Measurements from ENCODE around the gene MYLK. TPM values are rescaled to one million over a fixed set of nuclear protein-coding genes. Genes with fewer than 3 reads are reported as not detected.

The MYLK gene
- total and polyA plus RNA-seq, 9 of the 15 experiments (the other 6 are each of a cell fraction or from before 2014, with no cell fraction given), result 0.11 to 0.53 (median 0.18) TPM; not detected in 2

DNA sequence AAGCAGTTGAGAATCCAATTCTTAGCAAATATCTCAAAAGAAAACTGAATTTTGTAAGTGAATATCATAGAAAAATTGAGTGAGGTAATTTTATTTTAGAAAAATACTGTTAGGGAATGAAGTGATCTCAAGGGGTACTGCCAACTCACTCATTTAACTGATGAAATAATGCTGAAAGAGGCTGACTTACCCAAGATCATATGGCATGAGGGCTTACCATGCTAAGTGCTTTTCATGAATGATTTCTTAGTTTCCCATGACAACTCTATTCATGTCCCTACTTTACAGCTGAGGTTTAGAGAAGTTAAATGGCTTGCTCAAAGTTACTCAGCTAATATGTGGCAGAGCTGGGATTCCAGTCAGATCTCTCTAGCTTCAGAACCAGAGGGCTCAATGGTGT lies 46.3 kb upstream of the MYLK start (continued):
- TF ChIP-seq, protein P1, sequence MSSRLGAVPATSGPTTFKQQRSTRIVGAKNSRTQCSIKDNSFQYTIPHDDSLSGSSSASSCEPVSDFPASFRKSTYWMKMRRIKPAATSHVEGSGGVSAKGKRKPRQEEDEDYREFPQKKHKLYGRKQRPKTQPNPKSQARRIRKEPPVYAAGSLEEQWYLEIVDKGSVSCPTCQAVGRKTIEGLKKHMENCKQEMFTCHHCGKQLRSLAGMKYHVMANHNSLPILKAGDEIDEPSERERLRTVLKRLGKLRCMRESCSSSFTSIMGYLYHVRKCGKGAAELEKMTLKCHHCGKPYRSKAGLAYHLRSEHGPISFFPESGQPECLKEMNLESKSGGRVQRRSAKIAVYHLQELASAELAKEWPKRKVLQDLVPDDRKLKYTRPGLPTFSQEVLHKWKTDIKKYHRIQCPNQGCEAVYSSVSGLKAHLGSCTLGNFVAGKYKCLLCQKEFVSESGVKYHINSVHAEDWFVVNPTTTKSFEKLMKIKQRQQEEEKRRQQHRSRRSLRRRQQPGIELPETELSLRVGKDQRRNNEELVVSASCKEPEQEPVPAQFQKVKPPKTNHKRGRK (tag; IDR thresholded peaks at IDR 0.05), result no peak
- TF ChIP-seq AFF4 (CRISPR knock-in tag; IDR thresholded peaks at IDR 0.05) (no peak), SNIP1 (IDR thresholded peaks at IDR 0.05; ENCODE audit: low read depth) (no peak), BMI1 (IDR thresholded peaks at IDR 0.05; ENCODE audit: low read length) (no peak), HOMEZ (CRISPR knock-in tag; IDR thresholded peaks at IDR 0.05) (no peak)

Measured in K562 (cell line).